GM21526 (cell line): ENCODE data around the gene COL13A1.

Experiments
- ATAC-seq: cut with Tn5 transposase; IDR thresholded peaks from one replicate; pipeline ENCODE4 v1.9.1; 2021; ENCODE audit warnings: moderate library complexity; ENCODE audit not compliant: unreplicated experiment, low FRiP score

Gene COL13A1

DNA sequence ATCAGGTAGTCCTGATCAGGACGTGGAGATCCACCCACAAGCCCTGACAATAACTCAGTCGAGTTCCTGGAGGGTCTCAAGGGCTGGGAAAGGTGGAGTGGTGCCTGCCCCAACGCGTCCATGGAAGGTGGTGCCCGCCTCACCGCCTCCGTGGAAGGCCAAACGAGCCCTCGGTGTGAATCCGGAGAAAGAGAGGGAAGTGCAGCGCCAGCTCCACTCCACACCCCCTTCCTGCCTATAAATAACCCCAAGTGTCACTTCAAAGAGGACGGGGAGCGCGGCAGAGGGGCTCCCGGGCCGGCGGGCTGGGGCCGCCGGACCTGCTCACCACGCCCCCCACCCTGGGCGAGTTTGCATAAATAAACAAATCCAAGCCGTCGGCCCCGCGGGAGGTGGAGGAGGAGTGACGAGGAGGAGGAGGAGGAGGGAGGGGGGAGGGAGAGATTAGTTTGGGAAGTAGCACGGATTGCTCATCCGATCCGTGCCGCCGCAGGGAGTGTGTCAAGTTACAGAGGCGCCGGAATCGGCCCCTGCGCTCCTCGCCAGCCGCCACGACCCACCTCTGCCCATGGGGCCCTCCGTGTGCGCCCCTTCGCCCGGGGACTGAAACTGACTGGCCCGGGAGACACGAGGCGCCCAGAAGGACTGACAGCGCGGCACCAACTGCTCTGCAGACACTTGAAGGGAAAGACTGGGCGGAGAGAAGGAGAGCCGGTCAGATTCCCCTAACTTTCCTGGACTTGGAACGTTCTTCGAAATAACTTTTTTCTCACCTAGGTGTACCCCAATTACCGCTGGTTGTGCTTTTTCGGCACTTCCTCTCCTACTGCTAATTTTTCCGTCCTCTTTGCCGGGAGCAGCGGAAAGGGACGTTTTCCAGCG is at the start of gene COL13A1:
Gene COL13A1 (plus strand): TSS at position 473 of the 882 bp plus-strand sequence. CDS start 518 bp downstream, outside the sequence.
- ATAC-seq, result no peak

DNA sequence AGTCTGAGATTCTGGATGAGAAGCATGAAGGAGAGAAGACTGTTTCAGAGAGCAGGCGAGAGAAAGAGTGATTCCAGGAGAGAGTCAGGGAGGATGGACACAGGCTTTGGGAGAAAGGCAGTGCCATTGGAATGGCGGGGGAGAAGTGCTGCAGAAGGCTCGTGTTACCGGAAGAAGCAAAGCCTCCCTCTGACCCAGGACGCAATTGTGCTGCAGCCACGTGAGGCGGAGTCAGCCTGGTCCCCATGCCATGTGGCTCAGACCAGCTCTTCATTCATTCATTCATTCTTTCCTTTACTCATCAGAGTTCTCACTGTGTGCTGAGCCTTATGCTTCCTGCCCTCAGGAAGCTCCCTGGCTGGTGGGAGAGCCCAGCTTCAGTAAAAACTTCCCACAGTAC is 49.2 kb upstream of the COL13A1 start:
- no peak for ATAC-seq

DNA sequence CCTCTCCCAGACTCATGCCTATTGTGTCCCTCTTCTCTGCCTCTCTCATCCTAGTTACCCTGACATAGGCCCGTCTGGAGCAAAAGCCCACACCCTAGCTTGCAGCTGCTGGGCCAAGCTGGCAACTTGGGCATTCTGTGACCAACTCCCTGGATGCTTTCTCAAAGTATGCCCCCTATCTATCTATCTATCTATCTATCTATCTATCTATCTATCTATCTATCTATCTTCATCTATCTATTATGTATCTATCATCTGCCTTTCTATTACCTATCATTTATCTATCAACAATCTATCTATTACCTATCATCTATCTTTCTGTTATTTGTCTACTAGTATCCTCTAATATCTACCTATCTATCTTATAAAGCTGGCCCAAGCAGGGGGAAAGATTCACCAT is 45.4 kb upstream of the COL13A1 start:
- ATAC-seq, result no peak

DNA sequence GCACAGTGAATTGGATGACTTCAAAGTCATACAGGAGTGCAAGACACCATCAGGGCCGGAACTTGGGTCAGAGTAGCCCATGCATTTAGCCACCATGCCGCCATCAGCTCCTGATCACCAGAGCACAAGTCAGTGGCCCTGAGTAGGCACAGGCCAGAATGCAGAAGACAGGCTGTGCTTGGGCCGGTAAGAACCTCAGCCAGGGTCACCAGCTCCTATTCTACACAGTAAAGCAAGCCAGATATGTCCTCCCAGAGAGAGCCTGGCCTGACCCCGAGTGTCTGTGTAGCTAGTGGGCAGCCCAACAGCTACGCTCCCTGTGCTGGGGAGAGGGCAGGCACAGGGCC is 44.5 kb upstream of the COL13A1 start:
- ATAC-seq, result no peak

DNA sequence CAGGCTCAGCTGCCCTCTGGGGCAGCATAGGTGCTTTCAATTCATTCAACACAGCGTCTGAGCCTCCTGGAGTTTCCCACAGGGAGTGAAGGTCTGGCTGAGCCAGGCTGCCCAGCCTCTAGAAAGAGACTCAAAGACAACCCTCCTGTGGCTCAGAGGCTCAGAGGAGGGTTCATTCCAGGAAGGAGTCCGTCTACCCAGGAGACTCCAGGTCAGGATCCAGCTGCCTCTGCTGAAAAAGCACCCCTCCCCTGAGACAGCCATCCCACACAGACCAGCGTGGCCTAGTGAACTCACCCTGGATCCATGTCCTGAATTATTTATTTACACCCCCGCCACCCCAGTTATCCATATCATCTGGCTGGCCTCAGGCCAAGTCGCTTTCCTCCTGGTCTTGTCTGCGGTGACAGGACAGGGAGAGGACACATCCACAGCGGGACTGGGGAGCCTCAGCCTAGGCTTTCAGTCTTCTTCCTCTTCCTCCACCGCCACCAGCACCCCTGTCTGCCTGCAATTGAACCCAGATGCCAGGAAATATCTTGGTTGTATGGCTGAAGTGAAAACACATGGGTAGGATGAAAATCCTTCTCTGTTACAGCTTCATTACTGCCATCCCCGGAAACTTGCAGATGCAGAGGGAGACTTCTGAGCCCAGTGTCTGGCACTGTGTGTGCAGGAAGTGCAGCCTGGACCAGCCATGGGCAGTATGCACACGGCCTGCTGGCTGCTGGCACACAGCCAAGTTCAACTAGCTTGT is 44.0 kb upstream of the COL13A1 start:
- ATAC-seq, result no peak

DNA sequence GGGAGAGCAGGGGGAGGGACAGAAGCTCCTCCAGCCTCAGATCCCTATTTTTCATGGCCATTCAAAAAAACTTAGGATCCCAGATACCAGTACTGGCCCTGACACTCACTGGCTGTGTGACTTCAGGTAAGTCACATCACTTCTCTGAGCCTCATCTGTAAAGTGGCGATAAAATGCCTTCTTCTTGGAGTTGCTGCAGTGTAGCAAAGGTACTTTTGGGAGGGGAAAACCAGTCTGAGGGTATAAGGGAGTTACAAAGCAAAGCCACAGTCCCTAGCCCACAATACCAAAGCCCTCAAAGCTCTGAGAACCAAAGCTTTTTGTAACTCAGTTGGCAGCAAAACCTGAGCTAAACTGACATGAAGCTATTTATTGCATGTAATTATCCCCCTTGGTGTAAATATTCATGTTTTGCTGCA is 43.4 kb upstream of the COL13A1 start:
- ATAC-seq, result no peak

DNA sequence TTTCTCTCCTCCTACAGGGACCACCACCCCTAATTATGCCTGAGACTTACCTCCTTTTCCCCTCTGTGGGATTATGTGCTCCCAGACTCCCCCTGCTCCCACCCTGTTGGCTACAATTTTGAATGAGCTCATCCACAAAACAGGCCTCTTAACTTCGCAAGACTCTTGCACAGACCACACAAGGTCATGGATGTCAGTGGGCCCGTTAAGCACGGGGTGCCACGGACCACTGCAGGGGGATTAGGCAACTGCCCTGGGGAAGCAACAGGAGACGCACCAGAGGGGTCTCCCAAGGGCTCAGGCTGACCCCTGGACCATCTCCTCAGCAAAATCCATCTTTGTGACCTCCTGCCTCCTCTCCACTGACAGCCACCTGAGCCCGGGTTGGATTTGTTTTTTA is 42.1 kb upstream of the COL13A1 start:
- no peak for ATAC-seq

DNA sequence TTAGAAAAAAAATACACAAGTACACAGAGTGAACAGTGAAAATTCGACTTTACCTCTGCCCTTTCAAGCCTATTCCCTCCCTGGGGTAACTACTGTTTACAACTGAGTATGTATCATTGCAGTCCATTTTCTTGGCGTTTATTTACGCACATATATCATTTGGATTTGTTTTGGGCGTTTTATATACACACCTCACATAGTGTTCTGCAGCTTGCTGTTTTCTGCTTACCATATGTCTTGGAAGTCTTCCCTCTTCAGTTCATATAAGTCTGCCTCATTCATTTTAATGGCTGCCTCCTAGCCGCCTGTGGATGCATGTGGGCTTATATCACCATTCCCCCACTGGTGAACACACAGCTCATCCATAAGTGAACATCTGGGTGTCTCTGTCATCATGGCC is 41.6 kb upstream of the COL13A1 start:
- no peak for ATAC-seq

DNA sequence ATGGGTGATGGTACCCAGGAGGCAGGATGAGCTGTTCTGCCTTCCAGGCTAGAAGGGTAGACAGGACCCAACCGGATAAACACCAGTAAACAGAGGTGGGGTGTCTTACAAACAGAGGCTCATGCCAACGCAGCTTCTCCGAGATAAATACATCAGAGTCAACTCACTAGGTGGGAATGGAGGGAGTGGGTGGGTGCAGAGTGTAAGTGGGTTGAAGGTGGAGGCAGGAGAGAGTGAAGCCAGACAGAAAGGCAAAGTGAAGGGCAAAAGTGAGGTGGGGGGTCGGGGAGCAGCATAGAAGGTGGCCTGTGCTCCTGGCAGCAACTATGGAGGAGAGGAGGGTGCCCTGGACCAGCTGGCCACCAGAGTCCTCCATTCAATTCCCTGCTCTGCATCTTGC is 40.4 kb upstream of the COL13A1 start:
- no peak for ATAC-seq

DNA sequence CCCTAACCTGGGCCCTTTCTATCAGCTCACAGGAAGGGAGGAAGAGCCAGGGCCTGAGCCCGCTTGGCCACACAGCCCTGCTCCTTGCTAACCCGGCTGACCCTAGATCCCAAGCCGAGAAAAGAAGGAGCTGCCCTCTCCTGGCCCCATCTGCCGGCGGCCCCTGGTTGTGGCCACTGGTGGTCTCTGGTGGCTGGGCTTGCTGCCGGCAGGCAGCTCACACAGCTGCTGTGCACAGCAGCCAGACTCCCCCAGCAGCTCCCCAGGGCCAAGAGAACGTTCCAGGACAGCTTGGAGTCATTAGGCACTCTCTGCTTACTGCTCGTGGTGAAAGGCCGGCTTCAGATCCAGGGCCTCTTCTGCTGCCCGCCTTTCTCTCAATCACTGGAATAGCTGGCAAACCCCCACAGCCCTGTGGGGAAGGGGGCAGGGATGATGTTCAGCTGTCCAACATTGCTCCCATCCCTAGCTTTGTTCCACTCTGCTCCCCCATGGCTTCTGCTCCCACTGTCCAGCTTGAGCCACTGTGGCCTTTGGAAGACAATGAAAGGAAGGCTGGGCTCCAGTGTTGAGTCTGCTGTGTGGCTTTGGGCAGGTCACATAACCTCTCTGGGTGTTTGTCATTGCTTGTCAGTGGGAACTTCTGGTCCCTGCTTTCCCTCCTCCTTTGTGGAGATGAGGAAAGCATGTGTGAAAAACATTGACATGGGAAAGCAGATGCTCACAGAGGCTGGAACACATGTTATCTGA is 35.4 kb upstream of the COL13A1 start:
- no peak for ATAC-seq

DNA sequence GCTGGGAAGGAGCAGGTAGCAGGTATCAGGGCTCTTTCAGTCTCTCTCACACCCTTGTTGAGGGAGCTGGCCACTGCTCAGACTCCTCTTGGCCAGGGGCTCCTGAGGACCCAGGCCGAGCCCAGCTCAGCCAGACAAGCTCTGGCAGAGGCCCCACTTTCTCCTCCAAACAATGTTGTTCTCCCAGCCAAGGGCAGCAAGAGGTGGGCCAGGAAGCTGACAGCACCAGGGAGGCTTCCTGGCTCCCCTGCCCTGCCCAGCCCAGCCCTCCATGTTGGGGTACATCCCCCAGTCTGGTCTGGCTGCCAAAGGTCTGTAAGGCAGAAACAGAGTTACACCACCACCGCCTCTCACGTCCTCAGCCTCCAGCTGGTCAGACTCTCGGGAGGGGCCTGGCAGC is 33.9 kb upstream of the COL13A1 start:
- no peak for ATAC-seq

DNA sequence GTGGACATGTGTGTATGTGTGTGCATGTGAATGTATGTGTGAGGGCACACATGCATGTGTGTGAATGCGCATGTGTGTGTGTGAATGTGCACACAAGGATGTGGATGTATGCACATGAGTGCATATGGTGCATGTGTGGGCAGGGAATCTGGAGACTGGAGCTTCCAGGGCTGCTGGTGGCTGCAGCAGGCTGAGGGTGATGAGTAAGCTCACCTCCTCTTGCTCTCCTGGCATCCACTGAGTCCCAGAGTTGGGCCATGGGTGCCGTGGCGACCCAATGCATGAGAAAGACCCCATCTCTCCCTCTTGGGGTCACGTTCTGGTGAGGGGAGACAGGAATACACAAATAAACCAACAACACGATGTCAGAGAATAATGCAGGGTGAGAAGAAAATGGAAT is 33.3 kb upstream of the COL13A1 start:
- no peak for ATAC-seq

DNA sequence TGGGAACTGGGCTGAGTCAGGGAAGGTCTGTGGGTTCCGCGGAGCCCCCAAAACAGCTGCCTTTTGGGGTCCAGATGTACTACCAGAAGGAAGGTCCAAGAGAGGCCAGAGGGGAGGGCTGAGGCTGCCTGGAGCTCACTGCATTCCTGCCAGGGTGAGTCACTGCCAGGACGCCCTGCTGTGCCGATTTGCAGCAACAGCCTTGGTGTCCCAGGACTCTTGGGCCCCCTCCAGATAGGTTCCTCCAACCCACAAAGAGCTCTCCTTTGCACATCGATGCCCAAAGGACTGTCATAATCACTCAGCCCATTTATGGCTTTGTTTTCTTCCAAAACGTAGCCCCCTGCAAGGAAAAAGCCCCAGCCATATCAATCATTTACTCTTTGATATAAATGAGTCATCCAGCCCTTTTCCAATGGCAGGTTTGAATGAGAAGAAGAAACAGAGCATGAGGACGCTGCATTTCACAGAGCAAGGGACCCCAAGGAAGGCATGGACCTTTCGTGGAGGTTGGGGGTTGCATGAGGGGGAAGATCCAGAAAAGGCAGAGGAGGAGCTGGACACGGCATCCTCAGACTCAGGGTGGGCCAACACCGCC is 32.2 kb upstream of the COL13A1 start:
- ATAC-seq, result no peak

DNA sequence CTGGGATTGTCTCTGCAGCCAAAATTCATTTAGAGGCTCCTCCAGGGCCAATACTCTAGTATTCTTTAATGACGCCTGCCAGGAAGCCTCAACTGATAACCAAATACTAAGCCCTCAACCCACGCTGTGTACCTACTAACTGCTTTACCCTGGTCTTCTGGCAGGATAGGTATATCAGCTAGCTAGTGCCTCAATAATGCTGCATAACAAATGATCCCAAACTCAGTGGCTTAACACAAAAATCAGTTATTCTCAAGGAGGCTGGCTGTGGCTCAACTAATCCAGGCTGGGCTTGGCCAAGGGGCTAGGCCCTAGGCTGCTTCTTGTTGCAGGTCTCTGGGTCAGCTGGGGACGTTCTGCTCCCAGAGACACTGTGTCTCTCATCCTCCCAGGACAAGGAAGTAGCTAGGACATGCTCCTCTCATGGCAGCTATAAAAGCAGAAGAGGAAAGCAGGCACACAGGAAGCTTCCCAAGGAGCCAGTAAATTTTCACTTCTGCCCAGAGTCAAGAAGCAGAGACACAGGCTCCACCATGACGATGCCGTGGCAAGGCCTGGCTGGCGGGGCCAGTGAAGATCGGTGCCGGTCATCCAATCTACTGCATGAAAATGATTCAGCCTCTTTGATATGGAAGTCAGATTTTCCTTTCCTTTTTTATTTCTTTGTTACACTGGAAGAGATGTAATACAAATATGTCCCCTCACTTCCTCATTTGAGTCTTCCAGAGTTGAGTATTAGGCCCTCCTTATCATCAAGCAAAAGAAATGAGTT is 28.6 kb upstream of the COL13A1 start:
- no peak for ATAC-seq

DNA sequence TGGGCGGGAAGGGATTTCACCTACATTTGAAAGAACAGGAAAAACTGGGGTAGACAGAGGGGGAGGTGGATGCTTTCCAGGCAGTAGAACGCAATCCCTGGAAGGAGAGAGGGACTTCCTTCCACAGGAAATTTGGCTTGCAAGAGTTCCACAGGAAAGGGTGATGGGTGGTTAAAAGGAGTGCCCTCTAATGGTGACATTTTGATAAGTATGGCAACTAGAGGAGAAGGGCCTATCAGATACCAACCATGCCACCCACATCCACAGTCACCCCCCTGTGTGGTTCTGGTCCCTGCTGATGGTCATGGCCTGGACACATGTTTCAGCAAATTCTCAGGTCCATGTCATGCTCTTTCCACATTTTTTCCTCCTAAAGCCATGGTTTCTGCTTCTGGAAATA is 27.1 kb upstream of the COL13A1 start:
- ATAC-seq, result no peak

DNA sequence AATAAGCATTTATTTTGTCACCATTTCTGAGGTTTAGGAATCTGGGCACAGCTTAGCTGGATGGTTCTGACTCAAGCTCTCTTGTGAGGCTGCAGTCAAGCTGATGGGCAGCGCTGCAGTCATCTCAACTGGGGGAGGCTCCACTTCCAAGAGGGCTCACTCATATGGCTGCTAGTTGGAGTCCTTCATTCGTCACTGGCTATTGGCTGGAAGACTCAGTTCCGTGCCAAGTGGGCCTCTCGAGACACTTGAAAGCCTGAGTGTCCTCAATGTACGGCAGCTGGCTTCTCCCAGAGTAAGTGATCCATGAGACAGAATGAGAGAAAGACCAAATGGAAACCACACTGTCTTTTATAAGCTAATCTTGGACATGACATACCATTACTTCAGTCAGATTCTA is 21.6 kb upstream of the COL13A1 start:
- ATAC-seq, result no peak

DNA sequence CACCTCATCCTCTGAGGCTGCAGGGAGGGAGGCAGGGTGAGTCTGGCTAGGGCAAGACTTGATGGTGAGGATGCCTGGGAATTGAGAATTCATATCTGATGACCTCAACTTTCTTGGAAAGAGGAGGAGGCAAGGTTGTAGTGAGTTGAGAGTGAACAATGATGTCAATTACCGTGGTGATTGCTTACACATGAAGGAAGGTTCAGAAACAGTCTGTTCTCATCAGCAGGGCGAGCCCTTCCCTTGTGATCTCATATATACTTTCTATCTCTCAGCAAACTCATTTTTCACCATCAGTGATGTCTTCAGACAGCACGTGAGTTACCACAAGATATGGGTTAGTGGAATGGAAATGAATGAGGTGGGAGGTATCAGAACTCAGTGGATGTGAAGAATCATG is 20.1 kb upstream of the COL13A1 start:
- ATAC-seq, result no peak

DNA sequence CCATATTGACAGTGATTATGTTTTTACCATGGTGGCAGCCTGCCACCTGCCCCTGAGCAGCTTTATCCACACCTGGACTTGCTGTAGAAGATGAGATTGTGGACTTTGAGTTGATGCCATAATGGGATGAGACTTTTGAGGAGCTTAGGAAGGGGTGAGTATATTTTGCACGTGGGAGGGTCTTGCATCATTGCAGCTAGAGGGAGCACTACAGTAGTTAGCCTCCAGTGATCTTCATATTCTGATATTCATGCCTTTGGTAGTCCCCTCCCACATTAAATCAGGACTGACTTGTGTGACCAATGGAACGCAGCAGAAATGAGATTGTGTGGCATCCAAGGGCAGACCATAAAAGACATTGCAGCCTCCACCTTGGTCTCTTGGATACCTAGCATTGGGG is 18.2 kb upstream of the COL13A1 start:
- ATAC-seq, result no peak

DNA sequence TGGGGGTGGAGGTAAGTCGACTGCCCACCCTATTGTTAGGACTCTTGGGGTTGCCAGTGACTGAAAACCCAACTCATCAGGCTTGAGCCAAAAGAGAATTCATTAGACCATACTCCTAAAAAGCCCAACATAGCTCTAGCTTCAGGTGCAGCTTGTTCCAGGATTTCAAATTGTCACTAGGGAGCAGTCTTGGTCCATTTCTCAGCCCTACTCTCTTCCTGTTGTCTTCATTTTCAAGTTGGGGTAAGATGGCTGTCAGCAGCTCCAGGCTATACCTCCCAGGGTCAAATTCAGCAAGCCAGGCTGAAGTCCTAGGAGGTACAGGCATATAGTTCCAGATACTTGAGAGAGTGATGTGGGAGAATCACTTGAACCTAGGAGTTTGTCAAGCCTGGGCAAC is 14.9 kb upstream of the COL13A1 start:
- ATAC-seq, result no peak

DNA sequence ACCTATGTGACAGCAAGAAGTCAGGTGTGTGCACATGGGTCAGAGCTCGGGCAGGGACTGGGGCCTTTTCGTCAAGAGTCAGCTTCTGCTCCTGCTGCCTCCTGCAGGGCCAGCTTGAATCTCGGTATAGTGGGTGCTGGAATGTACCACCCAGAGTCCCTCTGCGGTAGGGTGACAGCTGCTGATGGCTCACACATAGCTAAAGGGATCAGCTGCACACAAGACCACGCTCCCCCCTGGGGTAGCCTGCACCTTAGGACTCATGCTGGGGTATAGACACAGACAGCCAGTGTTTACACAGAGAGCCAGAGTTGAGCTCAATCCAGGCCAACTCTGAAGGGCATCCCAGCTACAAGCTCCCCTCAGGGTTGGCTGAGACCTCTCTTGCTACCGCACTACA is 14.0 kb upstream of the COL13A1 start:
- no peak for ATAC-seq
